ENCODE results near the gene AIG1.

The AIG1 gene

GRCh38 chr6:143097224-143097795 is 36.6 kb downstream of the AIG1 start:
- DNase-seq (ENCODE audit: low read depth), result no peak

DNA sequence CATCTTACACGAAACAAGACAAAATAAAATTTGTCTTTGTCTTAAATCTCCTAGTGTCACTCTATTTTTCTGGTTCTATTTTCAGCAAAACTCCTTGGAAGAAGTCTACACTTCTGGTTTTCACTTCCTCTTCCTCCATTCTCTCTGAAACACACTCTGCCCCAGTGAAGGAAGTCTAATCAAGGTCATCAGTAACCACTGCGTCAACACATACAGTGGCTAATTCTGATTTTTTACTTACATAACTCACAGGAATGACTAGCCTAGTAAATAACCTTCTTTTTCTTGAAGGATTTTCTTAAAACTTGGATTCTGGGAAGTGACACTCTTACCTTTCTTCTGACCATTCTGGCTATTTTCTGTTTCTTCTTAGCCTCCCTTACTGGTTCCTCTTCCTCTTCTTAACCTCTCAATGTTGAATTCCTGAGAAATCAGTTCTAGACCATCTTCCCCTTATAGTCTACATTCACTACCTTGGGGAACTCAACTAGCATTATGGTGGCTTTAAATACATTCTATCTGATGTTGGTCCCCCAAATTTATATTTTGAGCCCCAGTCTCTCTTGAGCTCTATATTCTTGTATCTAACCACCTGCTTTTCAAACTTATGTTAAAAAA is 37.5 kb downstream of the AIG1 start:
- DNase-seq (ENCODE audit: low read depth), result no peak

- no peak for DNase-seq (ENCODE audit: low read depth)
Measured at GRCh38 chr6:143099647-143100046, 39.0 kb downstream of the AIG1 start.

- no peak for DNase-seq (ENCODE audit: low read depth)
Measured at GRCh38 chr6:143100429-143100828, 39.7 kb downstream of the AIG1 start.

DNA sequence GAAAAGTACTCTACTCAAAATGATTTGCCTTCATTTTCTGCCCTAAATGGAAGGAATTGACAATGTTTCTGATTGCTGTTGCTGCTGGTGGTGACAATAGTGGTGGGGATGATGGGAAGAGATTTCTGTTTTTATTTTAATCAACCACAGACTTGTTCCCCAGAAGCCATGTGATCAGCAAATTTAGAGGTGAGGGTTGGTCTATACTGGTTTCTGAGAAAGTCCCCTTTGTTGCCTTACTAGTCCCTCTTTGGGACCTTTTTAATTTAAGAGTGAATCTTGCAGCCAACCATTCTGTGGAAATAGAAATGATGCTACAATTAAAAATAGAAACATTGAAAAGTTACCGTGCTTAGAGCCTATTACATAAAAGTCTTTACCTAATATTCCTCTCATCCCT is 43.2 kb downstream of the AIG1 start:
- DNase-seq (ENCODE audit: low read depth), result no peak

DNA sequence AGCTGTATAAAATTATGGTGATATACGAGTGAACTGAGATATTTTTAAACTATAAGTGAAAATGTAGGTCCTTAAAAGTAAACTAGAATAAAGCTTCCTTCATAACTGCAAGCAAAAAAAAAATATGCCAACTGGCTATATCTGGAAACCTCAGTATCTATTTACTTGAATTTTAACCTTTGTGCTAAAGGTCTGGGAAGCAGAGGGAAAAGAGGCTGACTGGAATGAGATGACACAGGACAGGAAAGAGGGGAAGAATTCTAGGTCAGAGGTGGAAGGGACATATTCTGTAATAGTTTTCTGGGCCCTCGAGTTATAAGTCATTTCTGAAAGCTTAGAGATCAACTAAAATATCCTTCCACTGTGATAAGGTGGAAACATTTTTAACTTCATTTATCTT is 46.8 kb downstream of the AIG1 start:
- DNase-seq (ENCODE audit: low read depth), result no peak

- DNase-seq (ENCODE audit: low read depth), result no peak
Measured at GRCh38 chr6:143107911-143108761, 47.4 kb downstream of the AIG1 start.

DNA sequence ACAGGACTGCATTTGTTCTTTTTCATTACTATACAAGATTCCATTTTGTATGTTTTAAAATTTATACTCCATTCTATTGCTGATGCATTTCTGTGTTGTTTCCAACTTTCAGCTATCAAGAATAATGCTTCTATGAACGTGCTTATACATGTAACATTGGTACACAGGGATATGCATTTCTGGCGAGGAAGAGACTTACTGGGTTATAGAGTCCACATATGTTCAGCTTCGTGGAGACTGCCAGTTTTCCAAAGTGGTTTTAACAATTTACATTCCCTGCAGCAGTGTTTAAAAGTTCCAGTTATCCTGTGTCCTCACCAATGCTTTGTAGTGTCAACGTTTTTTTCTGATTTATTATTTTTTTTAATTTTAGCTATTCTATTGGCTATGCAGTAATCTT is 48.5 kb downstream of the AIG1 start:
- no peak for DNase-seq (ENCODE audit: low read depth)

DNA sequence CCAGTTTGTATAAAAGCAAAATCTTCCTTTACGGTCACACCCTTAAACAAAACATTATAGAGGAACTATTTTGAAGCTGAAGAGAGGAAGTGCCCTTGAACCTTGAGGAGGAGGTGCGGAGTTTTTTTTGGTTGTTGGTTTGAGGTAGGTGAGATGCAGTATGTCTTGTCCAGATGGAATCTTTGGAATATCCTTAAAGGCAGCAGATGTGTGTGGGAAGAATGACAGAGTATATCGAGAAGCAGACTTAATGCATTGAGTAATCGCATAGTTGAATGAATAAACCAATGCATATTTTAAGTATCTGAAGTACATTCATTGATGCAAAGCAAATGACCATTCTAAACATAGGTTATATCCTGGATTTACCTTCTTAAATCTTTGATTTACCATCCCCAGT is 49.9 kb downstream of the AIG1 start:
- no peak for DNase-seq (ENCODE audit: low read depth)

GRCh38 chr6:143110996-143111395 is 50.3 kb downstream of the AIG1 start:
- DNase-seq (ENCODE audit: low read depth), result no peak

- no peak for DNase-seq (ENCODE audit: low read depth)
Measured at GRCh38 chr6:143111443-143111842, 50.8 kb downstream of the AIG1 start.

DNA sequence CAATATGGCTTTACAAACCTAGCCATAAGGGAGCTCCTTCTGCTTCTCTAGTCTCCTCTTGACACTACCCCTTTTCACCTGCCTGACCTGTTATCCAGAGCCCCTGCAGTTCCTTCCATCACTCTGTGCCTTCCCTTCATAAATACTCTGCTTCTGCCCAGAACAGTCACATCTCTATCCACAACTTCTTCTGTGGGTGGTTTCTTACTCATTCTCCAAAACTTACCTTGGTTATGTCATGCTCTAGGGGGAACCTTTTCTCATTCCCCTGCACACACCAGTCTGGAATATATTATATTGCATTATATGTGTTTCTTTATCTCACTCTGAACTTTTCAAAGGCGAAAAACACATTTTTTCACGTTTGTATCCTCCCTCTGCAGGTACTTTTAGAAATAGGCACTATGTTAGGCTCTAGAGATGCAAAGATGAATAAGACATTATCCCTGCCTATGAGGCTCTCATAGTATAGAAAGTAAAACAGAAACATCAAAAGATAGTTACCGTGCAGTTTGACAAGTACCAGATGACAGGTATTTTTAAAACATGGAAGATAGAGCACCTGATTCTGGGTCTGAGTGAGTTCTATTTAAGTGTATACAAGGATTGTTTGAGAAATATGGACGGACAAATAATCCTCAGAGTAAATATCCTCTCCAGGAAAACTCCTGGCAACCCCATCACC is 51.5 kb downstream of the AIG1 start:
- no peak for DNase-seq (ENCODE audit: low read depth)

GRCh38 chr6:143112837-143113236 is 52.1 kb downstream of the AIG1 start:
- DNase-seq (ENCODE audit: low read depth), result no peak

GRCh38 chr6:143115728-143116127 is 55.0 kb downstream of the AIG1 start:
- no peak for DNase-seq (ENCODE audit: low read depth)

DNA sequence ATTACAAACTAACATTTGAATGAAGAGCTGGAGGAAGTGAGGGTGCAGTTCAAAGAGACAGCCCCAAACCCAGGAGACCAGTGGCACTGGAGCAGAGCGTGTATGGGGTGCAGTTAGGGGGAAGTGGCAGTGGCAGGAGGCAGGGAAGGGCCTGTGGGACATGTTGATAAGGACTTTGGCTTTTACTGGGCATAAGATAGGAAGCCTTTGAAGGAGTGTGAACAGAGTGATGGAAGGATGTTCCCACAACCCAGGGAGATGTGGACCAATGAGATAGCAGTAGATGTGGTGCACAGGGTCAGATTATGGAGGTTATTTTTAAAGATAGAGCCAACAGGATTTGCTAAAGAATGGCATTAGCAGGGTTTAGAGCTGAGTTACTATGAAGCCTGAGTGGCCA is 56.4 kb downstream of the AIG1 start:
- DNase-seq (ENCODE audit: low read depth), result peak; percentile 93

DNA sequence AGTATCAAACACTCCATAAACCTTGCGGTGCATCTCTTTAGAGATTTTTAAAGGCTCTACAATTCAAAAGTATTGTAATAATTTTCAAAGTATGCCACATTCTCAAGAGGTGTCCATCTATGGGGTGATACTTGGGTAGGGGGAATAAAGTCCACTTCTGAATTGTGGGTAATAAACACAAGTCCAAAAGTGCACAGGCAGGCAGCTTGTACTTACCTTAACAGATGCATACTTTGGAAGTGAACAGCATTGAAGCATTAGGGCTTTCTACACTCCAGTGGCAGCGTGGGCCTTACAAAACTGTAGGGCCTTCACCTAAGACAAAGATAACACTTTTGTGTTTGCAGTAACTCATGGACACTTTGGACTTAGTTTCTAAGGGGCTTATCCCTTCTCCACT is 58.6 kb downstream of the AIG1 start:
- no peak for DNase-seq (ENCODE audit: low read depth)

- DNase-seq (ENCODE audit: low read depth), result no peak
Measured at GRCh38 chr6:143123081-143123480, 62.4 kb downstream of the AIG1 start.

- no peak for DNase-seq (ENCODE audit: low read depth)
Measured at GRCh38 chr6:143123941-143124340, 63.3 kb downstream of the AIG1 start.

DNA sequence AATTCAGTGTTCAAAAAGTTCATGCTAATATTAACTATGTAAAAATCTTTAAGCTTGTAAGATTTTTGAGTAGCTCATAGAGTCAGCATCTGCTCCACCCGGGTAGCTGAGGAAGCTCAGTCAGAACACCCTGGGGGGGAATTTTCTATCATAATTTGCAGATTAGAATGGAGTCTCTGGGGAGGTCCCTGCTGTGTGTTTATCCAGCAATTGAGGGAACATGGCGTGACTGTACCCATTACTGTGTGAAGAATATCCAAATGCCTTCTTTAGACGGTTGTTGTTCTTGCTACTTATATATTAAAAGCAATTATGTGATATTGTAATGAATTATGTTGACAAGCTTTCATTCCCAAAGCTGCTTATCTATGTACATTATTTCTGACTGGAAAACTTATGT is 64.8 kb downstream of the AIG1 start:
- DNase-seq (ENCODE audit: low read depth), result no peak

DNA sequence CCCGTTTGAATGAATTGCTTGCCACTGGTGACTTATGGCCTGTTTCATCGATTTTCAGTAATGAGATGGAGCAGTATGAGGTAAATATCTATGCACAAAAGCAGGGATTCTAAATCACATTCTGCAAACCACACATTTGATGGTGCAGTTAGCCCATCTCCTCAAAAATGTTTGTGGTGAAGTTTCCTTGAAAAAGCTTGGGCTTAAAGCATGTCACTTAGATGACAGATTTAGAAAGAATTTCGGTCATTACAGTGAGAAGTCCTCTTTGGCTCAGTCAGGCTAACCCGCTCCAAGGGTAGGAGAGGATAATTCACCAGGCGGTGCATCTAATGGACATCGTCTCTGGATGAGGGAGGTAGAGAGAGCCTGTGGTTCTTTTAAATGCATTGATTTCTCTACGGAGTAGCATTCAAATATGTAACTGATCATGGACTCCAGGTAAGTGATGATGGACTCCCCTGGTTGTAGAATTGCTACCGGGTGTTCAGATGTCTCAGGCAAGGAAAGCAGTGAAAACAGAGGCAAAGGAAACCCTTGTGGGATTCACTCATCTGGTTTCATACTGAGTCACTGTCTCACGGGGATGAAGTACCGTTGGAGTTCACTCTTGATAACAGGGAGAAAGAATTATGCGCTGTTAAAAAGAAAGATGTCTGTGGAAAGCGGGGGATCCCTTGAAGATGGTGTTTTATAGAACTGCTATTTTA is 65.3 kb downstream of the AIG1 start:
- DNase-seq (ENCODE audit: low read depth), result no peak

DNA sequence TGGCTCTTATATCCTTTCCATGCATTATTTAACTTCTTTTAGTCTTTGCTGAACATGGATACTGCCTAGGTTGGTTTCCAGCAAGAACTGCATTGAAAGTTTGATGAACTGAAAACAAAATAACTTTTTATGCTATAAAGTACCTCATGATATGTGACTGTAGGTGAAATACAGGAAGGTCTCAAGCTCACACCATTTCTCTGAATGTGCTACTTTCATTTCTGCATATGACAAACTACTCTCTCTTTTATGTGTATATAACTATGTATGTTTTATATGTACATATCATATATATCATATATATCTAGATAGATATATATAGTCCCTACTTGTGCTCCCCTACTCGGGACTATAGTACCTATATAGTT is 65.9 kb downstream of the AIG1 start:
- DNase-seq (ENCODE audit: low read depth), result no peak

DNA sequence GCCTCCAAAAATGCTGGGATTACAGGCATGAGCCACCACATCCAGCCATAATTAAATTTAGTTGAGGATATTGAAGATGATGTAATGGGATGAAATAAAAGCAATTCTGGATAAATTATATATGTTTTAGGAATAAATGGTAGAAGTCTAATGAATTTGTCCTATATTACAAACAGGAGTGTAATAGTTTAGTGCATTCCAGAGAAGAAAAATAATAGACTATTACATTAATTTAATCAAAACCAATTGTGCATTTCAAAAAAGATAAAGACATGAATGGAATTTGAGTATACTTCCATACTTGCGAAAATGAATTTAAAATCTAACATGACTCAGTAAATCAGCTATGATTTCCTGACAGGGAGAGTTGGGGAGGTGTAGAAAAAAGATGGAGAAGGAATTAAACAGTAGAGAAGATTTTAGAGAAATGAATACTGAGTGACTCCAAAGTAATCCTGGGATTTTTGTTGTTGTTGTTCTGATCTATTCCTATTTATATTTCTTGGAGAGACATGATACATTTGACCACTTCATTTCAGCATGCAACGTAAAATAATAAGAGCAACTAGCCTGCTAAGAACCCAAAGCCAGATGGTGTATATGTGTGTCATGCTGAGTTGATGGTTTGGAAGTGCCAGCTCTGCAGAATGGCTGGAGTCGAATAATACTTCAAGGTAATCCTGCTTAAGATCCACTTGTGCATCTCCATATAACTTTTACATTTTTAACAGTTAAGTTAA is 67.4 kb downstream of the AIG1 start:
- DNase-seq (ENCODE audit: low read depth), result no peak
